Measurements from ENCODE around the gene FAM50B.

Gene FAM50B

GRCh38 chr6:3848925-3849605 lies at the start of gene FAM50B:
Gene FAM50B, plus strand, starts transcription at chr6:3849373. Its CDS starts 439 bp downstream, at chr6:3849812.
- Mint-ChIP-seq H3K4me1 (peaks cover 43% of the 10 kb centered on the region), H3K4me3 (peak within 1 kb of the TSS; percentile 66), H3K9me3 (no peaks in the 10 kb centered on the region), H3K27ac (peak within 1 kb of the TSS; percentile 88), H3K36me3 (peaks cover 19% of the 10 kb centered on the region)
- ATAC-seq (peak; percentile 77), DNase-seq (ENCODE audit: low spot score in 2 of 2) (peak; percentile 77 to 90)

- Mint-ChIP-seq H3K9me3 (no peaks in the 10 kb centered on the region), H3K36me3 (no peaks in the 10 kb centered on the region), H3K4me1 (peaks cover 12% of the 10 kb centered on the region), H3K27ac (no peak overlapping the region), H3K4me3 (no peak overlapping the region)
- ATAC-seq (no peak), DNase-seq (ENCODE audit: low spot score in 2 of 2) (no peak)
These were observed 49.5 kb upstream of the FAM50B start for GRCh38 chr6:3799719-3800118.

GRCh38 chr6:3800850-3801591 lies 48.2 kb upstream of the FAM50B start:
- Mint-ChIP-seq H3K4me3 (no peak overlapping the region), H3K4me1 (peaks cover 12% of the 10 kb centered on the region), H3K27ac (no peak overlapping the region), H3K9me3 (no peaks in the 10 kb centered on the region), H3K36me3 (no peaks in the 10 kb centered on the region)
- ATAC-seq: no peak
- no peak for DNase-seq (ENCODE audit: low spot score in 2 of 2)

GRCh38 chr6:3801960-3802359 lies 47.2 kb upstream of the FAM50B start:
- no peaks in the 10 kb centered on the region for H3K36me3 Mint-ChIP-seq
- H3K4me3 Mint-ChIP-seq: no peak overlapping the region
- H3K27ac Mint-ChIP-seq: no peak overlapping the region
- ATAC-seq: peak; percentile 88
- peaks cover 12% of the 10 kb centered on the region for H3K4me1 Mint-ChIP-seq
- H3K9me3 Mint-ChIP-seq: no peaks in the 10 kb centered on the region
- peak in 1 of 2 donors; percentile 56 for DNase-seq (ENCODE audit: low spot score in 2 of 2)

GRCh38 chr6:3803627-3804468 lies 45.3 kb upstream of the FAM50B start:
- no peak for ATAC-seq
- no peaks in the 10 kb centered on the region for H3K36me3 Mint-ChIP-seq
- H3K9me3 Mint-ChIP-seq: no peaks in the 10 kb centered on the region
- DNase-seq (ENCODE audit: low spot score in 2 of 2): no peak
- peaks cover 12% of the 10 kb centered on the region for H3K4me1 Mint-ChIP-seq
- H3K27ac Mint-ChIP-seq: no peak overlapping the region
- no peak overlapping the region for H3K4me3 Mint-ChIP-seq

GRCh38 chr6:3804964-3805363 lies 44.2 kb upstream of the FAM50B start:
- no peaks in the 10 kb centered on the region for H3K36me3 Mint-ChIP-seq
- no peaks in the 10 kb centered on the region for H3K9me3 Mint-ChIP-seq
- no peak overlapping the region for H3K4me3 Mint-ChIP-seq
- peaks cover 12% of the 10 kb centered on the region for H3K4me1 Mint-ChIP-seq
- ATAC-seq: no peak
- H3K27ac Mint-ChIP-seq: no peak overlapping the region
- no peak for DNase-seq (ENCODE audit: low spot score in 2 of 2)

- Mint-ChIP-seq H3K9me3 (no peaks in the 10 kb centered on the region), H3K27ac (no peak overlapping the region), H3K36me3 (no peaks in the 10 kb centered on the region), H3K4me3 (no peak overlapping the region), H3K4me1 (peaks cover 12% of the 10 kb centered on the region)
- DNase-seq (ENCODE audit: low spot score in 2 of 2) (no peak), ATAC-seq (no peak)
These were observed 43.6 kb upstream of the FAM50B start for GRCh38 chr6:3805448-3806123.

GRCh38 chr6:3806169-3806922 lies 42.8 kb upstream of the FAM50B start:
- Mint-ChIP-seq H3K36me3 (no peaks in the 10 kb centered on the region), H3K27ac (no peak overlapping the region), H3K4me3 (no peak overlapping the region), H3K9me3 (no peaks in the 10 kb centered on the region), H3K4me1 (peaks cover 9% of the 10 kb centered on the region)
- no peak for DNase-seq (ENCODE audit: low spot score in 2 of 2)
- ATAC-seq: no peak

- Mint-ChIP-seq H3K27ac (no peak overlapping the region), H3K4me1 (no peaks in the 10 kb centered on the region), H3K9me3 (no peaks in the 10 kb centered on the region), H3K4me3 (no peak overlapping the region), H3K36me3 (no peaks in the 10 kb centered on the region)
- ATAC-seq: no peak
- DNase-seq (ENCODE audit: low spot score in 2 of 2): no peak
These were observed 41.0 kb upstream of the FAM50B start for GRCh38 chr6:3808199-3808598.

- Mint-ChIP-seq H3K4me3 (no peak overlapping the region), H3K9me3 (no peaks in the 10 kb centered on the region), H3K36me3 (no peaks in the 10 kb centered on the region), H3K4me1 (no peaks in the 10 kb centered on the region), H3K27ac (no peak overlapping the region)
- DNase-seq (ENCODE audit: low spot score in 2 of 2) (no peak), ATAC-seq (no peak)
These were observed 40.2 kb upstream of the FAM50B start for GRCh38 chr6:3808759-3809514.

GRCh38 chr6:3809515-3809891 lies 39.7 kb upstream of the FAM50B start:
- H3K4me1 Mint-ChIP-seq: no peaks in the 10 kb centered on the region
- no peak overlapping the region for H3K27ac Mint-ChIP-seq
- DNase-seq (ENCODE audit: low spot score in 2 of 2) (no peak), ATAC-seq (no peak)
- H3K36me3 Mint-ChIP-seq: no peaks in the 10 kb centered on the region
- no peak overlapping the region for H3K4me3 Mint-ChIP-seq
- no peaks in the 10 kb centered on the region for H3K9me3 Mint-ChIP-seq

GRCh38 chr6:3809982-3810381 lies 39.2 kb upstream of the FAM50B start:
- no peaks in the 10 kb centered on the region for H3K9me3 Mint-ChIP-seq
- H3K4me3 Mint-ChIP-seq: no peak overlapping the region
- ATAC-seq (no peak), DNase-seq (ENCODE audit: low spot score in 2 of 2) (no peak)
- no peaks in the 10 kb centered on the region for H3K4me1 Mint-ChIP-seq
- no peak overlapping the region for H3K27ac Mint-ChIP-seq
- no peaks in the 10 kb centered on the region for H3K36me3 Mint-ChIP-seq

- H3K4me3 Mint-ChIP-seq: no peak overlapping the region
- H3K27ac Mint-ChIP-seq: no peak overlapping the region
- ATAC-seq: no peak
- no peaks in the 10 kb centered on the region for H3K4me1 Mint-ChIP-seq
- no peaks in the 10 kb centered on the region for H3K36me3 Mint-ChIP-seq
- H3K9me3 Mint-ChIP-seq: no peaks in the 10 kb centered on the region
- DNase-seq (ENCODE audit: low spot score in 2 of 2): no peak
These were observed 38.0 kb upstream of the FAM50B start for GRCh38 chr6:3811191-3811590.

GRCh38 chr6:3812596-3812995 lies 36.6 kb upstream of the FAM50B start:
- Mint-ChIP-seq H3K4me3 (no peak overlapping the region), H3K36me3 (no peaks in the 10 kb centered on the region), H3K27ac (no peak overlapping the region)

More at GRCh38 chr6:3812596-3812995, 36.6 kb upstream of the FAM50B start:
- ATAC-seq: no peak
- Mint-ChIP-seq H3K4me1 (no peaks in the 10 kb centered on the region), H3K9me3 (no peaks in the 10 kb centered on the region)
- DNase-seq (ENCODE audit: low spot score in 2 of 2): no peak
